Prostate gland (tissue), 2 donors: ENCODE data around the gene PLA2G4E.

Experiments
- POLR2A ChIP-seq: fragments of 450-650 bp; IDR thresholded peaks from one replicate; pipeline ENCODE4 v1.6.1; 2016; ENCODE audit warnings: antibody characterized with exemption, mild to moderate bottlenecking
- POLR2AphosphoS5 ChIP-seq: sonication (generic); formaldehyde crosslinking; IDR thresholded peaks from one replicate; pipeline ENCODE4 v1.6.1; 2017; ENCODE audit warnings: antibody characterized with exemption
- TF ChIP-seq, protein P1 (sequence below), 4 experiments: fragments of 200-600 bp in 2 of 4; fragments of 450-650 bp in 2 of 4; sonication (generic) in 2 of 4; IDR thresholded peaks; 1 replicate in 3 of 4; 2 replicates in 1 of 4; pipeline ENCODE4 v1.5.1; 2016 to 2019; ENCODE audit warnings: antibody characterized with exemption in 4 of 4, mild to moderate bottlenecking in 2 of 4, moderate library complexity in 2 of 4

DNA sequence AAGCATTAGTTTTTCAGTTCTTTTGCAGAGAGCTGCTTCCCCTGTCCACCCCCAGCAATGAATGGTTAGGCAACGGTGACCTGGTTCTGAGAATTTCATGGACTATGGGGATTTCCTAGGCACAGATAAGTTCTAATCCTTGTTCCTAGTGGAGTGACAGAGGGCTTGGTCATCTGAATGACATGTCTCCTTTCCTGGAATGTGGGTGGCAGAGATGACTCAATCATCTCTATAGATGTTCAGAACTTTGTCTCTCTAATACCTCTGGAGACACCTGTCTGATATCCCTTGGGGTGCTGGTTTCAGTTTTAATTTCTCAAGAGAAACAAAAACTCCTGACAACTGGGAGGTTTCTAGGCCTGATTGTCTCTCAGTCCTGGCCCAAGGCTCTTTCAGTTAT is 10.4 kb downstream of the PLA2G4E start:
- TF ChIP-seq POLR2A: no peak
- TF ChIP-seq, protein P1, sequence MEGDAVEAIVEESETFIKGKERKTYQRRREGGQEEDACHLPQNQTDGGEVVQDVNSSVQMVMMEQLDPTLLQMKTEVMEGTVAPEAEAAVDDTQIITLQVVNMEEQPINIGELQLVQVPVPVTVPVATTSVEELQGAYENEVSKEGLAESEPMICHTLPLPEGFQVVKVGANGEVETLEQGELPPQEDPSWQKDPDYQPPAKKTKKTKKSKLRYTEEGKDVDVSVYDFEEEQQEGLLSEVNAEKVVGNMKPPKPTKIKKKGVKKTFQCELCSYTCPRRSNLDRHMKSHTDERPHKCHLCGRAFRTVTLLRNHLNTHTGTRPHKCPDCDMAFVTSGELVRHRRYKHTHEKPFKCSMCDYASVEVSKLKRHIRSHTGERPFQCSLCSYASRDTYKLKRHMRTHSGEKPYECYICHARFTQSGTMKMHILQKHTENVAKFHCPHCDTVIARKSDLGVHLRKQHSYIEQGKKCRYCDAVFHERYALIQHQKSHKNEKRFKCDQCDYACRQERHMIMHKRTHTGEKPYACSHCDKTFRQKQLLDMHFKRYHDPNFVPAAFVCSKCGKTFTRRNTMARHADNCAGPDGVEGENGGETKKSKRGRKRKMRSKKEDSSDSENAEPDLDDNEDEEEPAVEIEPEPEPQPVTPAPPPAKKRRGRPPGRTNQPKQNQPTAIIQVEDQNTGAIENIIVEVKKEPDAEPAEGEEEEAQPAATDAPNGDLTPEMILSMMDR (IDR thresholded peaks at IDR 0.05): no peak
- no peak for TF ChIP-seq POLR2AphosphoS5
